ENCODE results near the gene STEAP4.

Gene STEAP4

GRCh38 chr7:88229302-88229995 is 77.2 kb downstream of the STEAP4 start:
- Mint-ChIP-seq H3K4me3 (no peak overlapping the region), H3K27ac (no peak overlapping the region), H3K9me3 (peaks cover 3% of the 10 kb centered on the region), H3K36me3 (ENCODE audit: low read depth) (no peaks in the 10 kb centered on the region), H3K27me3 (ENCODE audit: low read depth) (no peaks in the 10 kb centered on the region), H3K4me1 (no peaks in the 10 kb centered on the region)
- no peak for TF ChIP-seq CTCF (IDR thresholded peaks at IDR 0.05; ENCODE audit: unreplicated experiment in 3 of 3)

DNA sequence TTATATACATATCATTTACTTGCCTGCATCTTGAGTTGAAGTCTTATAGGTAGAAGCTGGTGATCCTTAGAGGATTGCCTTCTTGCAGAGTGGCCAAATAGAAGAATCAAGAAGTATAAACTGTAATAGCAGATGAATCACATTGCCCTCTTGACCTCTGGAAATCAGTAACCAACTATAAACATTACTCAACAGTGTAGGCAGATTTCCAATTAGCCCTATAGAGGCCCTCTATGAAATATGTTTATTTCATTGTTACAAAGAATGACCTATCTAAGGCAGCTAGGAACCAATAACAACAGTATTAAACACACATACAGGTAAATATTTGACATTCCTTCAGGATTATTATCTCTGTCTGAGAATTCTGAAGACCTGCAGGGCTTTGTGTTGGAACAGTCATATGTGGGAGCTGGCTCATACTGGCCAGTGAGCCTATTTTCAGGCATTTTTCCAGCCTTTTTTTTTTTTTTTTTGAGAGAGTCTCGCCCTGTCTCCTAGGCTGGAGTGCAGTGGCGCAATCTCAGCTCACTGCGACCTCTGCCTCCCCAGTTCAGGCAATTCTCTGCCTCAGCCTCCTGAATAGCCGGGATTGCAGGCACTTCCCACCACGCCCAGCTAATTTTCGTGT is 79.7 kb downstream of the STEAP4 start:
- Mint-ChIP-seq H3K27ac (peak overlapping the region in 2 of 3 experiments; percentile 52 to 89), H3K9me3 (peaks cover 3% of the 10 kb centered on the region), H3K27me3 (ENCODE audit: low read depth) (no peaks in the 10 kb centered on the region), H3K36me3 (ENCODE audit: low read depth) (no peaks in the 10 kb centered on the region), H3K4me3 (no peak overlapping the region), H3K4me1 (no peaks in the 10 kb centered on the region)
- TF ChIP-seq CTCF (IDR thresholded peaks at IDR 0.05; ENCODE audit: unreplicated experiment in 3 of 3), result no peak

- Mint-ChIP-seq H3K36me3 (ENCODE audit: low read depth) (no peaks in the 10 kb centered on the region), H3K27ac (no peak overlapping the region), H3K4me1 (peaks cover under 1% of the 10 kb centered on the region), H3K4me3 (no peak overlapping the region), H3K27me3 (ENCODE audit: low read depth) (no peaks in the 10 kb centered on the region), H3K9me3 (peaks cover 3% of the 10 kb centered on the region)
- no peak for TF ChIP-seq CTCF (IDR thresholded peaks at IDR 0.05; ENCODE audit: unreplicated experiment in 3 of 3)
These were observed 80.5 kb downstream of the STEAP4 start for GRCh38 chr7:88226201-88226600.

GRCh38 chr7:88224601-88225275 is 82.0 kb downstream of the STEAP4 start:
- Mint-ChIP-seq H3K36me3 (ENCODE audit: low read depth) (no peaks in the 10 kb centered on the region), H3K4me1 (peaks cover 12% of the 10 kb centered on the region), H3K27me3 (ENCODE audit: low read depth) (no peaks in the 10 kb centered on the region), H3K4me3 (no peak overlapping the region), H3K9me3 (peaks cover 3% of the 10 kb centered on the region), H3K27ac (no peak overlapping the region)
- no peak for TF ChIP-seq CTCF (IDR thresholded peaks at IDR 0.05; ENCODE audit: unreplicated experiment in 3 of 3)

GRCh38 chr7:88223265-88223664 is 83.4 kb downstream of the STEAP4 start:
- Mint-ChIP-seq H3K9me3 (peaks cover 1% of the 10 kb centered on the region), H3K27ac (no peak overlapping the region), H3K4me3 (no peak overlapping the region), H3K4me1 (peaks cover 17% of the 10 kb centered on the region), H3K27me3 (ENCODE audit: low read depth) (no peaks in the 10 kb centered on the region), H3K36me3 (ENCODE audit: low read depth) (no peaks in the 10 kb centered on the region)
- no peak for TF ChIP-seq CTCF (IDR thresholded peaks at IDR 0.05; ENCODE audit: unreplicated experiment in 3 of 3)

Data from nephron (organoid).